ENCODE results near the gene IL12RB2. TPM values are rescaled to one million over a fixed set of nuclear protein-coding genes. Genes with fewer than 3 reads are reported as not detected.

Gene IL12RB2
- total RNA-seq, result 1 to 10 TPM in 1 of 6 experiments, under 1 TPM in 5; 0.12 to 1.3 (median 0.31) TPM
- long read RNA-seq, result 0 reads

GRCh38 chr1:67307251-67308060 is at the start of gene IL12RB2:
IL12RB2 (plus strand) TSS chr1:67307873; CDS start chr1:67320369, 12,496 bp downstream.
- Histone ChIP-seq H3K4me3 (peak within 1 kb of the TSS; percentile 31 to 51 (median 33)), H3K27ac (peak within 1 kb of the TSS in 1 of 3 donors; percentile 17)
- DNase-seq, result peak in 2 of 3 donors; percentile 21 to 48

GRCh38 chr1:67261680-67262079 is 46.0 kb upstream of the IL12RB2 start:
- intact Hi-C loops (cut with DNase I), result no loop called here
- no peak for ATAC-seq
- WGBS (ENCODE audit: insufficient coverage, low coverage, low lambda C conversion rate, missing lambda C conversion rate), result 38% methylated on average over 4 of the region's 4 CpGs
- Histone ChIP-seq H3K4me1 (no peaks in the 10 kb centered on the region), H3K9me3 (no peaks in the 10 kb centered on the region), H3K36me3 (no peaks in the 10 kb centered on the region), H3K27ac (no peak overlapping the region), H3K4me3 (no peak overlapping the region), H3K27me3 (no peaks in the 10 kb centered on the region)
- TF ChIP-seq CTCF (IDR thresholded peaks at IDR 0.05), result no peak
- no peak for TF ChIP-seq POLR2A (IDR thresholded peaks at IDR 0.05)
- DNase-seq, result no peak

More at GRCh38 chr1:67307251-67308060, at the start of gene IL12RB2:
- H3K4me1 ChIP-seq, result peaks cover 0 to 9% (median 0%) of the 10 kb centered on the region in 4 donors
- peak; percentile 53 to 73 (median 63) for ATAC-seq
- WGBS (ENCODE audit: insufficient coverage, low coverage, low lambda C conversion rate, missing lambda C conversion rate), result 8% methylated on average over 20 of the region's 75 CpGs
- intact Hi-C loops (cut with DNase I), result no loop called here
- no peaks in the 10 kb centered on the region for H3K9me3 ChIP-seq
- TF ChIP-seq POLR2A (IDR thresholded peaks at IDR 0.05) (no peak), CTCF (IDR thresholded peaks at IDR 0.05) (no peak)
- H3K27me3 ChIP-seq, result peaks cover 0 to 13% of the 10 kb centered on the region in 2 donors
- H3K36me3 ChIP-seq, result no peaks in the 10 kb centered on the region

- intact Hi-C loops (cut with DNase I), result no loop called here
- TF ChIP-seq POLR2A (IDR thresholded peaks at IDR 0.05) (no peak), CTCF (IDR thresholded peaks at IDR 0.05) (no peak)
- no peaks in the 10 kb centered on the region for H3K27me3 ChIP-seq
- H3K27ac ChIP-seq, result no peak overlapping the region
- WGBS (ENCODE audit: insufficient coverage, low coverage, low lambda C conversion rate, missing lambda C conversion rate), result 62% methylated on average over 5 of the region's 5 CpGs
- H3K4me3 ChIP-seq, result no peak overlapping the region
- H3K9me3 ChIP-seq, result no peaks in the 10 kb centered on the region
- ATAC-seq (no peak), DNase-seq (no peak)
- no peaks in the 10 kb centered on the region for H3K36me3 ChIP-seq
- no peaks in the 10 kb centered on the region for H3K4me1 ChIP-seq
Measured at GRCh38 chr1:67262735-67263134, 44.9 kb upstream of the IL12RB2 start.

GRCh38 chr1:67264152-67264551 is 43.5 kb upstream of the IL12RB2 start:
- Histone ChIP-seq H3K27me3 (no peaks in the 10 kb centered on the region), H3K27ac (no peak overlapping the region), H3K4me1 (no peaks in the 10 kb centered on the region), H3K9me3 (no peaks in the 10 kb centered on the region), H3K4me3 (no peak overlapping the region), H3K36me3 (no peaks in the 10 kb centered on the region)
- DNase-seq (no peak), ATAC-seq (no peak)
- TF ChIP-seq POLR2A (IDR thresholded peaks at IDR 0.05), result no peak
- no peak for TF ChIP-seq CTCF (IDR thresholded peaks at IDR 0.05)
- intact Hi-C loops (cut with DNase I), result no loop called here
